ENCODE measurements around the gene IFITM2.

DNA sequence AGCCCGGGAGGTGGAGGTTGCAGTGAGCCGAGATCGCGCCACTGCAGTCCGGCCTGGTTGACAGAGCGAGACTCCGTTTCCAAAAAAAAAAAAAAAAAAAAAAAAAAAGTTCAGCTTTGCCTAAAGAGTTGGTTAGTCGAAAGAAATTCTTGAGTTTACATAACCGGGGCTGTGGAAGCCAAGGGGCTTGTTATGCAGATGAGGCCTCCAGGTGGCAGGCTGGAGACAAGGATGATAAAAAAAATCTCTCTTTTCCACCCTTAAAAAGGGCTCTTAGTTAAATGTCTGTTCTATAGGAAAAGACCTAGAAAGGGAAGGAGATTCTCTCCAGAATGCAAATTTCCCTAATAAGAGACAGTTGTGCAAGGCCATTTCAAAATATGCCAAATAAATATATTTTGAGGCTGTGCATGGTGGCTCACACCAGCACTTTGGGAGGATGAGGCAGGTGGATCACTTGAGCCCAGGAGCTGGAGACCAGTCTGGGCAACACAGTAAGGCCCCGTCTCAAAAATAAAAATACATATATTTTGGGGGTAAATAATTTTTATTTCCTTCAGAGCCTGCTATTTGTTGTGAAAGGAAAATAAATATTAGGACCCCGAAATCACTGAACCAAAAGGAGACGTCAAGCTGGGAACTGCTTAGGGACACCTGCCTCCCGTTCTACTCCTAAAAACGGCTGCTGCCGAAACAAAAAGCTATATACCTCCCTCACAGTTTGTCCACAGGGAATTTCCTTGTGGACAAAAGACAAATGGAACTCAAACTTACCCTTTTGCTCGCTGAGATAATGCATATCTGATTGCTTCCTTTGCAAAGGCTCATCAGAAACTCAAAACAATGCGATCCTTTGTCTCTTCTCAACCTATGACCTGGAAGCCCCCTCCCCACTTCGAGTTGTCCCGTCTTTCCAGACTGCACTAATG, 2.4 kb upstream of the IFITM2 start:
- TF ChIP-seq, protein P1, sequence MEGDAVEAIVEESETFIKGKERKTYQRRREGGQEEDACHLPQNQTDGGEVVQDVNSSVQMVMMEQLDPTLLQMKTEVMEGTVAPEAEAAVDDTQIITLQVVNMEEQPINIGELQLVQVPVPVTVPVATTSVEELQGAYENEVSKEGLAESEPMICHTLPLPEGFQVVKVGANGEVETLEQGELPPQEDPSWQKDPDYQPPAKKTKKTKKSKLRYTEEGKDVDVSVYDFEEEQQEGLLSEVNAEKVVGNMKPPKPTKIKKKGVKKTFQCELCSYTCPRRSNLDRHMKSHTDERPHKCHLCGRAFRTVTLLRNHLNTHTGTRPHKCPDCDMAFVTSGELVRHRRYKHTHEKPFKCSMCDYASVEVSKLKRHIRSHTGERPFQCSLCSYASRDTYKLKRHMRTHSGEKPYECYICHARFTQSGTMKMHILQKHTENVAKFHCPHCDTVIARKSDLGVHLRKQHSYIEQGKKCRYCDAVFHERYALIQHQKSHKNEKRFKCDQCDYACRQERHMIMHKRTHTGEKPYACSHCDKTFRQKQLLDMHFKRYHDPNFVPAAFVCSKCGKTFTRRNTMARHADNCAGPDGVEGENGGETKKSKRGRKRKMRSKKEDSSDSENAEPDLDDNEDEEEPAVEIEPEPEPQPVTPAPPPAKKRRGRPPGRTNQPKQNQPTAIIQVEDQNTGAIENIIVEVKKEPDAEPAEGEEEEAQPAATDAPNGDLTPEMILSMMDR (IDR thresholded peaks at IDR 0.05 in 8 of 11, conservative IDR thresholded peaks at IDR 0.05 in 3 of 11): peak; percentile 66 to 90 (median 81)
- TF ChIP-seq POLR2AphosphoS5 (IDR thresholded peaks at IDR 0.05): peak in 1 of 3 donors; percentile 26

Data from spleen (tissue), 7 donors.